Brain microvascular endothelial cell (primary cell): Measurements from ENCODE around the gene NFKB1.
"Not testable (repeated sequence)": the region's sequence is repeated elsewhere in the genome, so short reads cannot be mapped to it uniquely, and the experiment has no call there.

Experiments used
- DNase-seq: peaks from one replicate; pipeline ENCODE4 v3.0.0-alpha.2; 2020
- H3K27ac ChIP-seq: fragments of 250-450 bp; sonication (Bioruptor Pico); 2 replicates; pipeline ENCODE4 v1.5.1; 2020; ENCODE audit warnings: mild to moderate bottlenecking, moderate library complexity
- H3K27me3 ChIP-seq: fragments of 250-450 bp; sonication (Bioruptor Pico); replicated peaks from 2 replicates; pipeline ENCODE4 v1.5.1; 2020; ENCODE audit warnings: mild to moderate bottlenecking
- H3K36me3 ChIP-seq: fragments of 250-450 bp; sonication (Bioruptor Pico); replicated peaks from 2 replicates; pipeline ENCODE4 v1.5.1; 2020; ENCODE audit warnings: mild to moderate bottlenecking
- H3K4me3 ChIP-seq: 2 replicates; pipeline ENCODE4 v1.5.1; 2011; ENCODE audit warnings: low read depth, mild to moderate bottlenecking, control low read depth, low read length, moderate library complexity
- CTCF ChIP-seq: IDR thresholded peaks from 2 replicates; pipeline ENCODE4 v1.5.1; 2011; ENCODE audit warnings: low read depth, mild to moderate bottlenecking, moderate library complexity, low read length, control low read depth, inconsistent platforms; ENCODE audit errors: missing control alignments
- in situ Hi-C: cut with HindIII; loops from 2 replicates; pipeline ENCODE4 v1.10.0; 2017; ENCODE audit warnings: low sequenced_read_pairs, low pct_ligation_motif_present

Gene NFKB1

GRCh38 chr4:102563000-102563399 is 61.8 kb downstream of the NFKB1 start:
- DNase-seq, result no peak
- TF ChIP-seq CTCF, result no peak
- H3K27ac ChIP-seq, result no peak overlapping the region
- peaks cover 3% of the 10 kb centered on the region for H3K36me3 ChIP-seq
- H3K27me3 ChIP-seq, result no peaks in the 10 kb centered on the region
- in situ Hi-C loops, result no loop called here
- H3K4me3 ChIP-seq, result no peak overlapping the region

GRCh38 chr4:102564399-102565059 is 63.4 kb downstream of the NFKB1 start:
- H3K27ac ChIP-seq, result no peak overlapping the region
- in situ Hi-C loops, result no loop called here
- no peak for TF ChIP-seq CTCF
- no peaks in the 10 kb centered on the region for H3K27me3 ChIP-seq
- H3K4me3 ChIP-seq, result no peak overlapping the region
- DNase-seq, result peak; percentile 67
- H3K36me3 ChIP-seq, result peaks cover 3% of the 10 kb centered on the region

- Histone ChIP-seq H3K4me3 (no peak overlapping the region), H3K36me3 (peaks cover 3% of the 10 kb centered on the region), H3K27me3 (no peaks in the 10 kb centered on the region), H3K27ac (no peak overlapping the region)
- TF ChIP-seq CTCF, result no peak
- DNase-seq, result no peak
- in situ Hi-C loops, result no loop called here
Observed at GRCh38 chr4:102565696-102566095, 64.5 kb downstream of the NFKB1 start.

- no peak for DNase-seq
- Histone ChIP-seq H3K36me3 (peaks cover 3% of the 10 kb centered on the region), H3K27ac (no peak overlapping the region), H3K27me3 (no peaks in the 10 kb centered on the region), H3K4me3 (no peak overlapping the region)
- no peak for TF ChIP-seq CTCF
- in situ Hi-C loops, result no loop called here
Observed at GRCh38 chr4:102566426-102566825, 65.3 kb downstream of the NFKB1 start.

GRCh38 chr4:102567427-102567826 is 66.3 kb downstream of the NFKB1 start:
- Histone ChIP-seq H3K27me3 (no peaks in the 10 kb centered on the region), H3K27ac (no peak overlapping the region), H3K4me3 (no peak overlapping the region), H3K36me3 (peaks cover 3% of the 10 kb centered on the region)
- no peak for TF ChIP-seq CTCF
- DNase-seq, result no peak
- in situ Hi-C loops, result no loop called here

GRCh38 chr4:102569200-102569599 is 68.0 kb downstream of the NFKB1 start:
- H3K27ac ChIP-seq, result peak overlapping the region; percentile 16
- no peak for DNase-seq
- H3K36me3 ChIP-seq, result peaks cover 3% of the 10 kb centered on the region
- H3K27me3 ChIP-seq, result no peaks in the 10 kb centered on the region
- in situ Hi-C loops, result no loop called here
- TF ChIP-seq CTCF, result no peak
- no peak overlapping the region for H3K4me3 ChIP-seq

GRCh38 chr4:102570211-102570610 is 69.1 kb downstream of the NFKB1 start:
- in situ Hi-C loops, H3K36me3 ChIP-seq, H3K27ac ChIP-seq, DNase-seq, H3K4me3 ChIP-seq, H3K27me3 ChIP-seq: not testable (repeated sequence)
